GM13977 (cell line): Measurements from ENCODE around the gene KDM4C.

Experiments used
- DNase-seq: peaks from one replicate; pipeline ENCODE4 v3.0.0; 2012; ENCODE audit warnings: low spot score
- CTCF ChIP-seq: IDR thresholded peaks from 2 replicates; pipeline ENCODE4 v1.5.1; 2012; ENCODE audit warnings: mild to moderate bottlenecking, control low read depth; ENCODE audit not compliant: insufficient read depth; ENCODE audit errors: extremely low read depth, missing control alignments
- in situ Hi-C: fragments of 300-500 bp; cut with MboI; formaldehyde crosslinking; loops from one replicate; pipeline ENCODE4 v1.12.0; 2022; ENCODE audit warnings: low sequenced_read_pairs, low pct_unique_long_range_greater_than_20kb, mixed read lengths, inconsistent platforms; ENCODE audit not compliant: unreplicated experiment

Gene KDM4C

GRCh38 chr9:7119612-7120011 lies 361.8 kb downstream of the KDM4C start:
- no peak for DNase-seq
- no peak for TF ChIP-seq CTCF
- in situ Hi-C loops = no loop called here

- in situ Hi-C loops = no loop called here
- no peak for TF ChIP-seq CTCF
Observed at GRCh38 chr9:7121055-7121454, 363.3 kb downstream of the KDM4C start.

GRCh38 chr9:7121664-7122063 lies 363.9 kb downstream of the KDM4C start:
- no peak for DNase-seq
- TF ChIP-seq CTCF = no peak
- in situ Hi-C loops = no loop called here

More at GRCh38 chr9:7121055-7121454, 363.3 kb downstream of the KDM4C start:
- DNase-seq = peak; percentile 7

GRCh38 chr9:7123743-7124142 lies 366.0 kb downstream of the KDM4C start:
- in situ Hi-C loops = no loop called here
- TF ChIP-seq CTCF = no peak
- no peak for DNase-seq

GRCh38 chr9:7125231-7125630 lies 367.5 kb downstream of the KDM4C start:
- no peak for DNase-seq
- in situ Hi-C loops = no loop called here

GRCh38 chr9:7129391-7129790 lies 371.6 kb downstream of the KDM4C start:
- no peak for TF ChIP-seq CTCF
- in situ Hi-C loops = no loop called here
- DNase-seq = no peak

More at GRCh38 chr9:7125231-7125630, 367.5 kb downstream of the KDM4C start:
- no peak for TF ChIP-seq CTCF

- in situ Hi-C loops = no loop called here
Observed at GRCh38 chr9:7130266-7130820, 372.6 kb downstream of the KDM4C start.

More at GRCh38 chr9:7130266-7130820, 372.6 kb downstream of the KDM4C start:
- no peak for DNase-seq
- TF ChIP-seq CTCF = no peak
